K562 (cell line): Measurements from ENCODE around the gene LEMD1. TPM values are rescaled to one million over a fixed set of nuclear protein-coding genes. Genes with fewer than 3 reads are reported as not detected.

Source experiments
- ATAC-seq: fragments of 200-7000 bp; cut with Tn5 transposase; 3 replicates; pipeline ENCODE4 v1.9.1; 2020; ENCODE audit warnings: moderate library complexity
- BruUV-seq: library from RNA; stranded (reverse); fragments of 400-500 nt; replicated peaks from 2 replicates; lab custom pipeline; 2021; lab: Mats Ljungman, UMichigan
- CTCF ChIA-PET: fragments of 300-600 bp; formaldehyde crosslinking; extraction: SDS; loops from one replicate; lab custom pipeline; 2021; ENCODE audit warnings: low intra/inter-chr PET ratio; lab: Yijun Ruan, JAX
- POLR2A ChIA-PET: fragments of 300-600, 350-650 bp; sonication (Branson Sonifier 250); formaldehyde crosslinking; extraction: SDS; loops from one replicate; lab custom pipeline; 2021; ENCODE audit warnings: antibody characterized with exemption, inconsistent platforms; lab: Yijun Ruan, JAX
- DNase-seq, 4 experiments: peaks; one replicate each; pipeline versions ENCODE4 v3.0.0 to v3.0.0-alpha.2; 2011 to 2018; ENCODE audit warnings: low spot score in 3 of 4, mixed read lengths in 3 of 4; ENCODE audit errors: extremely low read depth in 1 of 4
- FAIRE-seq: peaks from 2 replicates; lab custom pipeline; 2011; peaks lifted over from hg19 to GRCh38; lab: Jason Lieb, UNC
- H2AFZ ChIP-seq: 2 replicates; pipeline ENCODE4 v1.6.0; 2011; ENCODE audit warnings: low read depth, low read length, control low read depth, inconsistent platforms
- H3K27ac ChIP-seq: fragments of 200-600 bp; 3 replicates; pipeline ENCODE4 v1.8.0; 2011; ENCODE audit warnings: low read depth, mild to moderate bottlenecking, control low read depth, inconsistent platforms, low read length, moderate library complexity, mixed read lengths; ENCODE audit errors: extremely low read depth
- H3K27me3 ChIP-seq, 2 experiments: fragments of 300-600 bp in 1 of 2; 2 replicates in 1 of 2; 3 replicates in 1 of 2; pipeline versions ENCODE4 v1.6.0 to v1.8.0; 2011; ENCODE audit warnings: inconsistent platforms in 2 of 2, low read length in 2 of 2, mild to moderate bottlenecking in 1 of 2, mixed read lengths in 1 of 2, moderate library complexity in 1 of 2; ENCODE audit not compliant: control insufficient read depth in 2 of 2, insufficient read depth in 2 of 2
- H3K36me3 ChIP-seq: fragments of 300-600 bp; 3 replicates; pipeline ENCODE4 v1.8.0; 2011; ENCODE audit warnings: mild to moderate bottlenecking, low read length, inconsistent platforms; ENCODE audit not compliant: control insufficient read depth, insufficient read depth
- H3K4me1 ChIP-seq, 2 experiments: fragments of 200-600 bp in 1 of 2; replicated peaks in 1 of 2; 2 replicates in 1 of 2; 3 replicates in 1 of 2; pipeline versions ENCODE4 v1.5.1 to v1.8.0; 2011; ENCODE audit warnings: inconsistent platforms in 2 of 2, low read length in 2 of 2, mild to moderate bottlenecking in 1 of 2, mixed read lengths in 1 of 2, moderate library complexity in 1 of 2; ENCODE audit not compliant: control insufficient read depth in 2 of 2, insufficient read depth in 2 of 2
- H3K4me2 ChIP-seq: 2 replicates; pipeline ENCODE4 v1.6.1; 2011; ENCODE audit warnings: low read length, control low read depth, inconsistent platforms, mixed read lengths; ENCODE audit not compliant: insufficient read depth
- H3K4me3 ChIP-seq: fragments of 200-600 bp; sonication (generic), shearing (Covaris generic); 2 replicates; pipeline ENCODE4 v1.5.1; 2016; ENCODE audit warnings: control low read depth, inconsistent platforms
- H3K79me2 ChIP-seq: fragments of 200-600 bp; 3 replicates; pipeline ENCODE4 v1.8.0; 2011; ENCODE audit warnings: low read length, inconsistent platforms; ENCODE audit not compliant: control insufficient read depth, insufficient read depth
- H3K9ac ChIP-seq, 2 experiments: 2 replicates each; pipeline versions ENCODE4 v1.6.0 to v1.6.1; 2011; ENCODE audit warnings: low read depth in 2 of 2, low read length in 2 of 2, control low read depth in 1 of 2, inconsistent platforms in 1 of 2, mild to moderate bottlenecking in 1 of 2, mixed read lengths in 1 of 2; ENCODE audit not compliant: insufficient read depth in 1 of 2
- H3K9me1 ChIP-seq: one replicate; pipeline ENCODE4 v1.6.0; 2011; ENCODE audit warnings: inconsistent platforms, mild to moderate bottlenecking, low read length, moderate library complexity; ENCODE audit not compliant: control insufficient read depth, insufficient read depth
- H3K9me3 ChIP-seq: replicated peaks from 2 replicates; pipeline ENCODE4 v1.5.1; 2011; ENCODE audit warnings: low read depth, low read length, inconsistent platforms; ENCODE audit not compliant: control insufficient read depth, insufficient read depth
- H4K20me1 ChIP-seq: replicated peaks from 2 replicates; pipeline ENCODE4 v1.6.1; 2011; ENCODE audit warnings: low read length, inconsistent platforms, mixed read lengths; ENCODE audit not compliant: control insufficient read depth, insufficient read depth
- ERF ChIP-seq: fragments of 450-650 bp; formaldehyde crosslinking; IDR thresholded peaks from 2 replicates; pipeline ENCODE4 v1.4.0; 2020; ENCODE audit warnings: mild to moderate bottlenecking, mixed read lengths
- GABPA ChIP-seq: fragments of 200-800 bp; sonication (Bioruptor generic); conservative IDR thresholded peaks from 2 replicates; pipeline ENCODE4 v1.6.1; 2016; ENCODE audit warnings: low read depth, missing genetic modification characterization, missing compliant biosample characterization
- HNRNPL ChIP-seq: fragments of 200-400 bp; formaldehyde crosslinking; IDR thresholded peaks from 2 replicates; pipeline ENCODE4 v1.6.1; 2017; ENCODE audit warnings: low read depth, mild to moderate bottlenecking, low read length
- IFI16 ChIP-seq: fragments of 250-450 bp; sonication (Bioruptor Pico); IDR thresholded peaks from 2 replicates; pipeline ENCODE4 v2.1.2; 2022; ENCODE audit warnings: mild to moderate bottlenecking, inconsistent platforms
- NR1H2 ChIP-seq: sonication (generic); formaldehyde crosslinking; IDR thresholded peaks from 2 replicates; pipeline ENCODE4 v1.4.0; 2020; ENCODE audit warnings: mild to moderate bottlenecking, missing genetic modification reagents
- PHTF2 ChIP-seq: fragments of 250-450 bp; sonication (Bioruptor Pico); IDR thresholded peaks from 2 replicates; pipeline ENCODE4 v1.5.0; 2021; ENCODE audit warnings: mild to moderate bottlenecking
- RB1 ChIP-seq: fragments of 450-650 bp; IDR thresholded peaks from 2 replicates; pipeline ENCODE4 v1.6.1; 2017; ENCODE audit warnings: low read depth, mild to moderate bottlenecking
- WHSC1 ChIP-seq: IDR thresholded peaks from one replicate; pipeline ENCODE4 v1.6.1; 2012; ENCODE audit warnings: low read length, control low read depth, inconsistent platforms
- ZBTB2 ChIP-seq: fragments of 450-650 bp; IDR thresholded peaks from 2 replicates; pipeline ENCODE4 v1.6.1; 2016; ENCODE audit warnings: antibody characterized with exemption
- ZFPM2 ChIP-seq: fragments of 250-450 bp; sonication (Bioruptor Pico); IDR thresholded peaks from 2 replicates; pipeline ENCODE4 v1.5.1; 2022; ENCODE audit warnings: mild to moderate bottlenecking
- ZKSCAN8 ChIP-seq: fragments of 200-800 bp; sonication (Bioruptor generic); IDR thresholded peaks from 2 replicates; pipeline ENCODE4 v1.6.1; 2016; ENCODE audit warnings: missing genetic modification characterization, missing compliant biosample characterization
- WGBS: fragments of 100-300 bp; shearing (Covaris generic); methylation state at CpG from one replicate; pipeline ENCODE4 v1.1.6; 2016; ENCODE audit warnings: low coverage, mixed read lengths; ENCODE audit not compliant: insufficient coverage; ENCODE audit errors: missing lambda C conversion rate; 5-methylcytosine and 5-hydroxymethylcytosine counted together
- in situ Hi-C: fragments of 300-500 bp; cut with MboI; formaldehyde crosslinking; loops from 4 replicates; pipeline ENCODE4 v1.15.0; 2018; ENCODE audit warnings: inconsistent platforms, mixed read lengths
- intact Hi-C: fragments of 100-400 bp; cut with micrococcal nuclease; formaldehyde crosslinking; loops from 2 replicates; pipeline ENCODE4 v1.14.2; 2022
- polyA plus RNA-seq, 8 experiments: library from polyadenylated mRNA; depleted of rRNA in 4 of 8; stranded (reverse) in 5 of 8; unstranded in 3 of 8; fragments of >200 nt; fragmentation: Nextera tagmentation in 2 of 8; fragmentation: Illumina TruSeq in 1 of 8; extraction: Ambion mirVana in 2 of 8; extraction: Trizol in 1 of 8; gene quantifications; 2 replicates each; pipeline versions ENCODE4 v1.2.1 to v1.2.3, GENCODE V29; 2011 to 2014; ENCODE audit warnings: inconsistent platforms in 1 of 8, missing spikeins in 1 of 8
- total RNA-seq, 7 experiments: library from RNA; depleted of rRNA in 6 of 7; stranded (reverse); fragments of >200 nt in 6 of 7; fragmentation: Illumina TruSeq in 2 of 7; extraction: Trizol in 2 of 7; gene quantifications; 2 replicates each; pipeline versions ENCODE4 v1.2.1 to v1.2.3, GENCODE V29; 2011 to 2021; ENCODE audit warnings: low replicate concordance in 1 of 7
- TF ChIP-seq, protein P1 (sequence below): sonication (generic); formaldehyde crosslinking; IDR thresholded peaks from 2 replicates; pipeline ENCODE4 v1.8.0; 2022; ENCODE audit warnings: missing genetic modification reagents, mild to moderate bottlenecking, moderate library complexity, borderline replicate concordance

Gene LEMD1
- total and polyA plus RNA-seq, 9 of the 15 experiments (the other 6 are each of a cell fraction or from before 2014, with no cell fraction given): 0.11 to 2.4 (median 0.57) TPM; not detected in 1

GRCh38 chr1:205353612-205354011 lies 68.2 kb downstream of the LEMD1 start (continued):
- TF ChIP-seq IFI16 (no peak), WHSC1 (no peak), ZBTB2 (no peak)
- TF ChIP-seq, protein P1, sequence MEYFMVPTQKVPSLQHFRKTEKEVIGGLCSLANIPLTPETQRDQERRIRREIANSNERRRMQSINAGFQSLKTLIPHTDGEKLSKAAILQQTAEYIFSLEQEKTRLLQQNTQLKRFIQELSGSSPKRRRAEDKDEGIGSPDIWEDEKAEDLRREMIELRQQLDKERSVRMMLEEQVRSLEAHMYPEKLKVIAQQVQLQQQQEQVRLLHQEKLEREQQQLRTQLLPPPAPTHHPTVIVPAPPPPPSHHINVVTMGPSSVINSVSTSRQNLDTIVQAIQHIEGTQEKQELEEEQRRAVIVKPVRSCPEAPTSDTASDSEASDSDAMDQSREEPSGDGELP (CRISPR knock-in tag): no peak

DNA sequence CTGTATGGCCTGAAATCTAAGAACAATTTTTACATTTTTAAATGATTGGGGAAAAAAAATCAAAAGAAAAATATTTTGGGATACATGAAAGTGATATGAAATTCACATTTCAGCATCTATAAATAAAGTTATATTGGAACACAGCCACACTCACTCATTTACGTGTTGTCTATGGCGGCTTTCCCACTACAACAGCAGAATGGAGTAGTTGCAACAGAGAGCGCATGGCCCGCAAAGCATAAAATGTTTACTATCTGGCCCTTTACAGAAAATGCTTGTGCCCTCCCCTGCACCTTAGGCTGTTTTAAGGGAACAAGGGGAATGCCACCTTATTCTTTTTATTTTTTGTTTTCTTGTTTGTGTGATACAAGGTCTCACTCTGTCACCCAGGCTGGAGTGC lies 68.7 kb downstream of the LEMD1 start:
- ATAC-seq: no peak
- WGBS: 17% methylated on average over 4 of the region's 4 CpGs
- intact Hi-C loops: loop anchor here (5.0 to 10.0 kb wide), 2 partner anchors 39 to 82 kb away; no protein-coding TSS in a partner anchor

More for the DNA sequence above, 68.7 kb downstream of the LEMD1 start:
- TF ChIP-seq HNRNPL (no peak), NR1H2 (no peak), ERF (CRISPR knock-in tag) (no peak), GABPA (tag) (no peak), ZFPM2 (CRISPR knock-in tag) (no peak), RB1 (no peak), ZKSCAN8 (CRISPR knock-in tag) (no peak), PHTF2 (no peak)
- FAIRE-seq: no peak
- H3K79me2 ChIP-seq: no peaks in the 10 kb centered on the region
- in situ Hi-C loops: loop anchor here (10.0 kb wide), 1 partner anchor 132 kb away; no protein-coding TSS in a partner anchor
- H3K9me1 ChIP-seq: no peaks in the 10 kb centered on the region
- H3K27me3 ChIP-seq: peaks cover 42 to 74% of the 10 kb centered on the region in 2 experiments
- no peaks in the 10 kb centered on the region for H3K36me3 ChIP-seq
- ChIA-PET CTCF (interaction anchor here (0.6 to 1.8 kb wide), 4 partner anchors 18 to 1590 kb away, joined by 3 to 11 read pairs (median 4); no protein-coding TSS in a partner anchor), POLR2A (no interaction called here)
- no peak overlapping the region for H3K9ac ChIP-seq
- no peaks in the 10 kb centered on the region for H3K9me3 ChIP-seq
- no peak overlapping the region for H3K4me3 ChIP-seq
- no peak overlapping the region for H3K27ac ChIP-seq
- H4K20me1 ChIP-seq: peaks cover 24% of the 10 kb centered on the region; the same call in 1 of the 2 replicates
- no peak overlapping the region for H3K4me2 ChIP-seq
- BruUV-seq: no TSS peak
- H3K4me1 ChIP-seq: peaks cover 0 to 3% of the 10 kb centered on the region in 2 experiments; a peak in 1 of 5 replicates
- DNase-seq: no peak
- H2AFZ ChIP-seq: no peak overlapping the region
